H1 (cell line): ENCODE measurements around the gene PDZRN4.

ENCODE experiments used
- BRCA1 ChIP-seq: IDR thresholded peaks from 2 replicates; pipeline ENCODE4 v1.6.1; 2012; ENCODE audit warnings: low read depth, low read length, improper control_type of control experiment
- GABPA ChIP-seq: IDR thresholded peaks from 2 replicates; pipeline ENCODE4 v1.6.1; 2011; ENCODE audit warnings: mild to moderate bottlenecking, low read length, moderate library complexity, borderline replicate concordance; ENCODE audit not compliant: insufficient read depth
- TF ChIP-seq, protein P1 (sequence below), 3 experiments: IDR thresholded peaks; 1 replicate in 2 of 3; 2 replicates in 1 of 3; pipeline versions ENCODE4 v1.5.1 to v1.6.1; 2011; ENCODE audit warnings: low read length in 3 of 3, mild to moderate bottlenecking in 3 of 3, inconsistent platforms in 2 of 3, low read depth in 1 of 3, moderate library complexity in 1 of 3; ENCODE audit not compliant: insufficient read depth in 1 of 3; ENCODE audit errors: control extremely low read depth in 1 of 3

DNA sequence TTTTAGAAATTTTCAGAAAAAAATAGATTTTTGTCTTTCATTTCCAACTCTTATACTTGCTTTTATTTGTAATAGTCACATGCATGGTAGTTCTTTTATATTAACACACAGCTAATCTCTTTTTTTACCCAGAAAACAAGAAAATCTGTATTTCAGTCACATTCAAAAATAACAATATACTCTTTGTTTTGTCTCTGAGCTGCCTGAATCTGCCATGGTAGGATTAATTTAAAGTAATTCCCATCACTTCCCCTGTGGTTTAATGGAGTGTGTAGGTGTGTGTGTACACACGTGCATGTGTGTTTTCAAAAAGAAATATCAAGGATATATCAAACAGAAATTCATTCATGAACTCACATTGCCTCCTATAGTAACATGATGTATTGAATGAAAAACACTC is 42.6 kb downstream of the PDZRN4 start:
- TF ChIP-seq, protein P1, sequence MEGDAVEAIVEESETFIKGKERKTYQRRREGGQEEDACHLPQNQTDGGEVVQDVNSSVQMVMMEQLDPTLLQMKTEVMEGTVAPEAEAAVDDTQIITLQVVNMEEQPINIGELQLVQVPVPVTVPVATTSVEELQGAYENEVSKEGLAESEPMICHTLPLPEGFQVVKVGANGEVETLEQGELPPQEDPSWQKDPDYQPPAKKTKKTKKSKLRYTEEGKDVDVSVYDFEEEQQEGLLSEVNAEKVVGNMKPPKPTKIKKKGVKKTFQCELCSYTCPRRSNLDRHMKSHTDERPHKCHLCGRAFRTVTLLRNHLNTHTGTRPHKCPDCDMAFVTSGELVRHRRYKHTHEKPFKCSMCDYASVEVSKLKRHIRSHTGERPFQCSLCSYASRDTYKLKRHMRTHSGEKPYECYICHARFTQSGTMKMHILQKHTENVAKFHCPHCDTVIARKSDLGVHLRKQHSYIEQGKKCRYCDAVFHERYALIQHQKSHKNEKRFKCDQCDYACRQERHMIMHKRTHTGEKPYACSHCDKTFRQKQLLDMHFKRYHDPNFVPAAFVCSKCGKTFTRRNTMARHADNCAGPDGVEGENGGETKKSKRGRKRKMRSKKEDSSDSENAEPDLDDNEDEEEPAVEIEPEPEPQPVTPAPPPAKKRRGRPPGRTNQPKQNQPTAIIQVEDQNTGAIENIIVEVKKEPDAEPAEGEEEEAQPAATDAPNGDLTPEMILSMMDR (IDR thresholded peaks at IDR 0.05; ENCODE audit: control extremely low read depth in 1 of 3, insufficient read depth in 1 of 3, low read depth in 1 of 3, low read length in 3 of 3), result no peak
- TF ChIP-seq BRCA1, result no peak
- TF ChIP-seq GABPA, result no peak
